ENCODE data around the gene PLS3. TPM values are rescaled to one million over a fixed set of nuclear protein-coding genes. Genes with fewer than 3 reads are reported as not detected.
"Not testable (repeated sequence)": the region's sequence is repeated elsewhere in the genome, so short reads cannot be mapped to it uniquely, and the experiment has no call there.

PLS3 gene
- total and polyA plus RNA-seq, 11 donors = 17.5 to 61.8 (median 36.6) TPM

DNA sequence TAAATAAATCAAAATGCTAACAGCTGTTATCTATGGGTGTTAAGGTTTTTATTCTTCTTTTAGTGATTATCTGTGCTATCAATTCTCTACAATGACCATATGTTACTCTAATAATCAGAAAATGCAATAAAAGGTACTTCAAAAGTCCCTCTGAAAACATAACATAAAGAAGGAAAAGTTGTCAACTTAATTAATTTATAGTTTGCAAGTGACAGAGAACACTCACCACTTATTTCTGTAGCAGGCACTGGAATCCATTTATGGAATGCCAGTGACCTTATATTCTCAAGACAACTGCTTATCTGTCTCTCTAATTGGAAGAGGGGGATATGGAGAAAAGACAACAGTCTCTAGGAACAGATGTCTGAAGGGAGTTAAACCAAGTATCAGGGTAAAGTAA is 25.6 kb upstream of the PLS3 start:
- Histone ChIP-seq H3K27me3 (peaks cover 0 to 16% (median 0%) of the 10 kb centered on the region in 9 donors), H3K9me3 (no peaks in the 10 kb centered on the region), H3K4me1 (peaks cover 0 to 8% (median 0%) of the 10 kb centered on the region in 12 donors), H3K4me3 (no peak overlapping the region), H3K27ac (no peak overlapping the region), H3K36me3 (no peaks in the 10 kb centered on the region)
- DNase-seq (no peak), ATAC-seq (no peak)
- TF ChIP-seq, protein P1, sequence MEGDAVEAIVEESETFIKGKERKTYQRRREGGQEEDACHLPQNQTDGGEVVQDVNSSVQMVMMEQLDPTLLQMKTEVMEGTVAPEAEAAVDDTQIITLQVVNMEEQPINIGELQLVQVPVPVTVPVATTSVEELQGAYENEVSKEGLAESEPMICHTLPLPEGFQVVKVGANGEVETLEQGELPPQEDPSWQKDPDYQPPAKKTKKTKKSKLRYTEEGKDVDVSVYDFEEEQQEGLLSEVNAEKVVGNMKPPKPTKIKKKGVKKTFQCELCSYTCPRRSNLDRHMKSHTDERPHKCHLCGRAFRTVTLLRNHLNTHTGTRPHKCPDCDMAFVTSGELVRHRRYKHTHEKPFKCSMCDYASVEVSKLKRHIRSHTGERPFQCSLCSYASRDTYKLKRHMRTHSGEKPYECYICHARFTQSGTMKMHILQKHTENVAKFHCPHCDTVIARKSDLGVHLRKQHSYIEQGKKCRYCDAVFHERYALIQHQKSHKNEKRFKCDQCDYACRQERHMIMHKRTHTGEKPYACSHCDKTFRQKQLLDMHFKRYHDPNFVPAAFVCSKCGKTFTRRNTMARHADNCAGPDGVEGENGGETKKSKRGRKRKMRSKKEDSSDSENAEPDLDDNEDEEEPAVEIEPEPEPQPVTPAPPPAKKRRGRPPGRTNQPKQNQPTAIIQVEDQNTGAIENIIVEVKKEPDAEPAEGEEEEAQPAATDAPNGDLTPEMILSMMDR (IDR thresholded peaks at IDR 0.05) = no peak
- no peak for TF ChIP-seq POLR2A (IDR thresholded peaks at IDR 0.05)
- intact Hi-C loops (cut with DNase I) = no loop called here

- no peak for ATAC-seq
- no peaks in the 10 kb centered on the region for H3K9me3 ChIP-seq
- intact Hi-C loops (cut with DNase I) = no loop called here
Observed at GRCh38 chrX:115535844-115536243, 25.1 kb upstream of the PLS3 start.

GRCh38 chrX:115539841-115540240 is 21.1 kb upstream of the PLS3 start:
- peaks cover 0 to 6% (median 0%) of the 10 kb centered on the region in 9 donors for H3K27me3 ChIP-seq
- intact Hi-C loops (cut with DNase I) = no loop called here
- WGBS, 4 donors = 60 to 79% (median 73%) methylated on average over 2 of the region's 2 CpGs
- H3K4me3 ChIP-seq = no peak overlapping the region
- TF ChIP-seq POLR2A (IDR thresholded peaks at IDR 0.05) = no peak
- TF ChIP-seq, protein P1 (IDR thresholded peaks at IDR 0.05) = no peak
- ATAC-seq (no peak), DNase-seq (no peak)
- H3K9me3 ChIP-seq = no peaks in the 10 kb centered on the region
- H3K4me1 ChIP-seq = peaks cover 0 to 3% (median 0%) of the 10 kb centered on the region in 12 donors
- no peaks in the 10 kb centered on the region for H3K36me3 ChIP-seq
- H3K27ac ChIP-seq = no peak overlapping the region

More at GRCh38 chrX:115535844-115536243, 25.1 kb upstream of the PLS3 start:
- no peak overlapping the region for H3K27ac ChIP-seq
- no peaks in the 10 kb centered on the region for H3K36me3 ChIP-seq
- peaks cover 0 to 16% (median 0%) of the 10 kb centered on the region in 9 donors for H3K27me3 ChIP-seq
- no peak for DNase-seq
- TF ChIP-seq, protein P1 (IDR thresholded peaks at IDR 0.05) = no peak
- no peak for TF ChIP-seq POLR2A (IDR thresholded peaks at IDR 0.05)
- 72 to 83% (median 81%) methylated on average over 1 of the region's 1 CpG for WGBS, 4 donors
- H3K4me1 ChIP-seq = peaks cover 0 to 8% (median 0%) of the 10 kb centered on the region in 12 donors
- H3K4me3 ChIP-seq = no peak overlapping the region

DNA sequence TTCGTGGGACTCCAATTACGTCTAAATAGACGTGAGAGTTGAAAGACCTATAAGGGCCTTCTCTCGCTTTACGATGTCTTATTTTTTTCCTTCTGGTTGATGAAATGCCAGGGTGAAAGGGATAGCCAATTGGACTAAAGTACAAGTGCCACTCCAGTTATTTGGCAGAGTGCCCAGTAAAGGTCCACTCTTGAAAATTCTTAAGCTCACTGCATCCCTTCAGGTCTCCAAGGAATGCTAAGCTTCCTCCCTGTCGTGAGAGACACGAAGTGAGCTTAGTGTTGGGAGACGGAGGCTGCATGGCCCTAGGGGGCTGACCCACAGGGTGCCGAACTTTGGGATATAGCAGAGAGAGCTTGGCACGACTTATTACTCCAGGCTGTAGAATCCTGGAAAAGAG is 19.9 kb upstream of the PLS3 start:
- H3K4me1 ChIP-seq; H3K4me3 ChIP-seq; DNase-seq; ATAC-seq; H3K27ac ChIP-seq; H3K36me3 ChIP-seq; H3K9me3 ChIP-seq; intact Hi-C loops (cut with DNase I): not testable (repeated sequence)
- H3K27me3 ChIP-seq = peaks cover 0 to 12% (median 0%) of the 10 kb centered on the region in 9 donors
- 48 to 64% (median 58%) methylated on average over 10 of the region's 10 CpGs for WGBS, 4 donors

GRCh38 chrX:115547448-115547847 is 13.5 kb upstream of the PLS3 start:
- no peak overlapping the region for H3K27ac ChIP-seq
- no peaks in the 10 kb centered on the region for H3K36me3 ChIP-seq
- H3K4me3 ChIP-seq = no peak overlapping the region
- H3K27me3 ChIP-seq = peaks cover 0 to 15% (median 0%) of the 10 kb centered on the region in 9 donors
- no peaks in the 10 kb centered on the region for H3K4me1 ChIP-seq
- DNase-seq (no peak), ATAC-seq (no peak)
- no peaks in the 10 kb centered on the region for H3K9me3 ChIP-seq
- WGBS, 4 donors = 41 to 91% (median 71%) methylated on average over 2 of the region's 2 CpGs
- no peak for TF ChIP-seq POLR2A (IDR thresholded peaks at IDR 0.05)
- intact Hi-C loops (cut with DNase I) = no loop called here
